ENCODE data around the gene SSH2. TPM values are rescaled to one million over a fixed set of nuclear protein-coding genes. Genes with fewer than 3 reads are reported as not detected.
"Not testable (repeated sequence)": the region's sequence is repeated elsewhere in the genome, so short reads cannot be mapped to it uniquely, and the experiment has no call there.

The SSH2 gene
- polyA plus RNA-seq, 4 donors = 14.9 to 20.9 (median 18.2) TPM

DNA sequence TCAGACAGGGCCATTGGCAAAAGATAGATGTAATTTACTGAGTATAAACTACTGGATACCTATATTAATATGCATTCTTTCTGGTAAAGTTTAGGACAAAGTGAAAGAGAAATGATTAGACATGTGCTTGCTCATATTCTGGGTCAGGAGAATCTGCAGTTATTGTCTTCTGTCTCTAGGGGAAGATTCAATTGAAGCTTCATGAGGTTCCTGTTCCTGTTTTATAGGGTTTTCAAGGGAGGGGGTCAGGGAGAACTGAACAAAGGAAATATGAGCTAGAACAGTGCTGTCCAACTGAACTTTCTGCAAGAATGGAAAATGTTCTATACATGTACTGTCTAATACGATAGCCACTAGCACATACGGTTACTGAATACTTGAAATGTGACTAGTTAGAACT lies 248.0 kb downstream of the SSH2 start:
- no peak for DNase-seq (ENCODE audit: low read depth in 4 of 4, low spot score in 2 of 4)

DNA sequence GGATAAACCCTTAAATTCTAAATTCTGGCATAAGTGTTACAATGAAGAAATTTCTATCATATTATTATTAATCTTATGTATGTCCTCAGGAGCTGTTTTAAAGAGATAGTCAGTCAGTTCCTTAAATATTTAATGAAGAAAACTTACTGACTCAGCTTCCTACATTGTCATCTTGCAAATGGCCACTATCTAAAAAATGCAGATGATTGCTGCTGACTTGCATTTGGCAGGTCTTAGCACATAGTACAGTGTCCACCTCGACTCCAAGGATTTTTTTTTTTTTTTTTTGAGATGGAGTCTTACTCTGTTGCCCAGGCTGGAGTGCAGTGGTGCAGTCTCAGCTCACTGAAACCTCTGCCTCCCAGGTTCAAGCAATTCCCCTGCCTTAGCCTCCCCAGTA lies 252.2 kb downstream of the SSH2 start:
- no peak for DNase-seq (ENCODE audit: low read depth in 4 of 4, low spot score in 2 of 4)

DNA sequence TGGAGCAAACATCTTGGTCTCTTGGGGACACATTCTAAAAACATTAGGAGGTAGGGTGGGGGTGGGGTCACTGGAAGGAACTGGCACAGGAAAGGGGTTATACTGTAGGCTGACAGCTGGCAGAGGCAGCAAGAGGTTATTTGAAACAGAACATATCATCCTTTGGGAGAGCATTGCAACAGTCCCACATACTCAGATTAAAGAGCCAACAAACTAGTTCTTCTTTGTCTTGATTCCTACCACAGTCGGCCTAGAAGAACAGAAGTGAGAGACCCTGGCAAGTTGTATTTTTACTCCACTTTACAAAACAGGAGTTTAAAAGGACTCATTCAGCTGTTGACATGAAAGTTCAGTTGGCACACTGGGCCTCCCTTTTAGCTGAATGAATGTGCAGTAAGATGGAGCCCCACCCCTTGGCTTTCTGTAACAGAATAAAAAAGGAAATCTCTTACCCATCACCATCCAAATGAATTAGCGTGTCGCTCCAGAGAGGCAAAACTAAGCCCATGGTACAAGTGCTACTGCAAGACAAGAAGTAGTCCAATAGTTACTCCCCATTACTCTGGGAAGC lies 252.7 kb downstream of the SSH2 start:
- DNase-seq (ENCODE audit: low read depth in 4 of 4, low spot score in 2 of 4) = no peak

DNA sequence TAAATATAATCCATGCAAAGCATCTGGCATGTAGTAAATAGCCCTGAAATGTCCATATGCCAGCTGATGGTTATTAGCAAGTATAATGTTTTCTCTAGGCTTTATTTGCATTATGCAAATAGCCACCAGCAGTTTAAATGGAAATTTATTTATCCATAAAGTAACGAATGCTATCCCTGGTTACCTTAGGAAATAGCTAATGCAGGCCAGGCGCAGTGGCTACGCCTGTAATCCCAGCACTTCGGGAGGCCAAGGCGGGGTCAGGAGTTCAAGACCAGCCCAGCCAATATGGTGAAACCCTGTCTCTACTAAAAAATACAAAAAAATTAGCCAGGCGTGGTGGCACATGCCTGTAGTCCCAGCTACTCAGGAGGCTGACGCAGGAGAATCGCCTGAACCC lies 254.1 kb downstream of the SSH2 start:
- DNase-seq (ENCODE audit: low read depth in 4 of 4, low spot score in 2 of 4) = not testable (repeated sequence)

DNA sequence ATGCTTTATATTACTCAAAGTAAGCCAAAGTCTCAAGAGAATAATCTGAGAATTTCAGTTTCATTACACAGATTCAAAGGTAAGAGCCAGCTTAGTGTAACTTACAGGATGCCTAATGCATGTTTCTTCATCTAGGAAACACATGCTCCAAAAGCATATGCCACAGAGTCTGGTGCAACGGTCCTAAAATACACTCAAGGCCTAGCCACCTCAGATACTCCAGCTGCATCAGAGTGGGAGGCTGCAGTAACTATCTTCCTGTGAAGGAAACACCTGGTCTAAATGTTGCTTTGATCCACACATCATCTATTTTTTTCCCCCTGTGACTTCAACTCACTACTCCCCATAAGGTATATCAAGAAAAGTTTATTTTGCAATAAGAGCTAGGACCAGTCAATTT lies 255.7 kb downstream of the SSH2 start:
- no peak for DNase-seq (ENCODE audit: low read depth in 4 of 4, low spot score in 2 of 4)

DNA sequence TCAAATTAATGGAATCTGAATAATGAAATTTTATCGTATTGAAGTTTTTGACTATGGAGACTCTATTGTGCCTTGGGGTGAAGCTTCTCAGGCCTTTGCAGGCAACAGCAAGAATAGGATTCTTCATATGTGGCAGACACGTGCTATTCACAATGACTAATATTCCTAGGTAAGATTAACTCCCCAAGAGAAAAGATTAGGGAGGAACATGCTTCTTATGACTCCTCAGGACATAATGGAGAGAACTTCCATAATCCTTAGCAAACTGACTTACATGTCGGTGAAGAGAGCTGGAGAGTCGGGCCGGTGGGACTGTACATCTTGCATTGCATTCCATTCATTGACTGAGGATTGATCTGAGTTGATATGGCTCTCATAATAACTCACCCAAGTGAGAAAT lies 258.4 kb downstream of the SSH2 start:
- DNase-seq (ENCODE audit: low read depth in 4 of 4, low spot score in 2 of 4) = no peak

DNA sequence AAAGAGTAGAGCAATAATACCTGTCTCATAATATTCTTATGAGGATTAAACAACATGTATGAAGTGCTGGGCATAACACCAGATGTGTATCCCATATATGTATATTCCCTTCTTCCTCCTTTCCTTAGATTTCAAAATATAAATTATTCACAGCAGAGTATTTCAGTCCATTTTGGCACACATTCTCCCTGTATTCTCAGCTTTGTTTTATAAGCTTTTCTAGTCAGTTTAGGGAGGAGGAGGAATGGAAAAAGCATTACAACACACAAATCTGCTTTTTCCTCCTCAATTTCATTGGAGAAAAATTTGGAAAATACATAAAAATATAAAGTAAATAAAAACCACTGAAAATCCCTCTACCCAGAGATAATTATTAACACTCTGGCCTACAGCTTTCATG lies 260.8 kb downstream of the SSH2 start:
- DNase-seq (ENCODE audit: low read depth in 4 of 4, low spot score in 2 of 4) = no peak

DNA sequence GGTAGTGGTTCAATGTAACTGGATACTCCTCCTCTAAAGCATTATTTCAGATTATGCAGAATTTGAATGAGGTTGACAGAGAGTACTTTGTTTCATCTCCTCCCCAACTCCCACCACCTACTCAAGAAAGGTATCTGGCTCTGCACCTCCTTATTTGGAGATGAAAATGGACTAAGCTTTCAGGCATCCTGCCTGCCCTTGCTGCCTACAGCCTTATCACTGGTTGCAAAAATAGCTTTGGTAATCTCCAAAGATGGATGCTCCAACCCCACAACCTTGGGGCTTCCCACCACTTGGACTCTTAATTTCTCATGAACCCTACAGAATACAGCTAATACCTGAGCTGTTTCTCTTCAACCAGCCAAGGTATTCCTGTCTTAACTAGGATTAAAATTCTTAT lies 262.1 kb downstream of the SSH2 start:
- DNase-seq (ENCODE audit: low read depth in 4 of 4, low spot score in 2 of 4) = no peak

DNA sequence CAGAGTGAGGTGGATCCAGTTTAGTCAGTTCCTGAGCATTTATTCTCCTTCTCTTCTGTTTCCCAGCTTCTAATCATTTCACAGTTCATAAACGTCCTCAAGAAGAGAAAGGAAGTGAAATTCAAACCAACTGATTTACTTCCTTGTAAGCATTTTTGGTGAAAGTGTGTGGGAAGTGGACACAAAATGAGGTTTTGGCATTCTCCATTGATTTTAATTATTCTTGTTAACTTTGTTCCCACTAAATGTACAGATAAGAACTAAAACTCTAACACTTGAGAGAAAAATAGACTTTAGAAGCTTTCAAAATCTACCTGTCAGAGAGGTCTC lies 264.6 kb downstream of the SSH2 start:
- no peak for DNase-seq (ENCODE audit: low read depth in 4 of 4, low spot score in 2 of 4)

DNA sequence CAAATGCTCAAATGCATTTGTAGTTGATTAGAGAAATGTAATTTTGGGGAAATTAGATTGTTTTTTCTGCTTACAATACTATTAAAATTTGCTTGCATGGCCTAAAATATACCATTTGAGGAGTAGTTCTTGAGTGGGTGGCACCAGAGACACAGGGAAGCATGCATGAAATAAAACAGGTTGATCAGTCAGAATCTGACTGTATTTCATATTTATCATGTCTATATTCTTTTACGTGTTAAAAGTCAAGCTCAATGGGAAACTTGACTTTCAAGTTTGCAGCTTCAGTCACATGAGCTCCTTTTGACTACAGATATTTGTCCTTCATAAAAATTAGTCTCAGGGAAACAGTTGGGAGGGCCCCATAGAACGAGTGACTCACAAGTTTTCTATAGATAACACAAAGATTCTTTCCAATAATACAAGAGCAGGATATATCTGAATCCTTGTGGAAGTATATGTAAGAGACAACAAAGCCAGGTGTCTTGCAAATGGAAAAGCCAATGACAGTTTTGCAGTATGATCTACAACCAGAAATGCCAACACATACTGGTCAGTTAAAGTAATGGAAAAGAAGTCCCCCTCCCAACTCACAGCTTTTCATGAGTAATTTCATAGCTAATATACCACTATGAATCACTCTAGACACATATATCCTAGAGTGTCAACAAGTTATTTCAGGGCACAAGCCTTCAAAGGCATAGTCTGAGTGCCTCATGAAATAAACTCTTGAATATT lies 265.1 kb downstream of the SSH2 start:
- no peak for DNase-seq (ENCODE audit: low read depth in 4 of 4, low spot score in 2 of 4)

DNA sequence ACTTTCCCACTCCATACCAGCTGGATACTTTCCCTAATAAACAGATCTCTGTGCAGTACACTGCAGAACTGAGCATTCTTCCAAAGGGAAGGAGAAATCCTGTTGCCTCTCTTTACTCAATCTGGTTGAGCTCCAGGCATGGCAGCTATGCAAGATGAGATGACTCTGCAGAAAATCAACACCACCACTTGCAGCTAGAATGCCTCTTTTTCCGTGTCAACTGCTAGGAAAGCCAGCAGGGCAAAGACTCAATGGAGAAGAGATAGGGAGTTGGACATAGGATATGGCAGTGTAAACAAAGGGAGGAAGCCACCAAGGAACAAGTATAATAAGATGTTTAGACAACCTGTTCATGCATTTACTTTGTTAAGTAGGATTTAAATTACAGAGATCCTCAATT lies 266.9 kb downstream of the SSH2 start:
- no peak for DNase-seq (ENCODE audit: low read depth in 4 of 4, low spot score in 2 of 4)

DNA sequence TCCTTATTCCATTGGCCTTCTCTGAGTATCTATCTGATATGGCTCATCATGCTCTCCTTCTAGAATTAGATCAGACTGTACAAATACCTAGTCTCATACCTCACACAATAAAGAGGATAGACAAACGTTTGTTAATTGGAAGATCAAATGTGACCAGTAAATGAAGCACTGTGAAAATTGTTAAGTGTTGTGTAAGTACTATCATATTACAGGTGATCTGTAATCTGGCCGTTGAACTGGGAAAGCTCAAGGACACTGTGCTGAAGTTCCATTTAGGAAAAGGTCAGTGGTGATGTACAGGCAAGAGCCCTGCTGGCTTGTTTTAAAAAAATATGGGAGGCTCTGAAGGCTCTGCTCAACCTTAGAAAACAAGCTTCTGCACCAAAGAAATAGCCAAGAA lies 268.8 kb downstream of the SSH2 start:
- DNase-seq (ENCODE audit: low read depth in 4 of 4, low spot score in 2 of 4) = no peak

DNA sequence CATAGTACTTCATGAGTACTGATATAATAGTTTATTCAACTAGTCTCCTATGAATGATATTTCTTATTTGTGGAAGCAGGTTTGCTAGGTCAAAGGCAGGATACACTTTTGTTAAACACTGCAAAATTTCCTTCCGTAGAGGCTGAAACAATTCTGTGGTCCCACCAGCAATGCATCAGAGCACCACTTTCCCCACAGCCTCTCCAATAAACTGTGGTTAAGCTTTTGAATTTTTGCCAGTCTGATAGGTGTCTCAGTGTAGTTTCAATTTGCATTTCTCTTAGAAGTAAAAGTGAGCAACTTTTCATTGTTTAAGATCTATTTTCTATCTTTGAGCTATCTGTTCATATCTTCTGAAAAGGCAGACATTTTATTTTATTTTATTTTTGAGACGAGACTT lies 270.9 kb downstream of the SSH2 start:
- DNase-seq (ENCODE audit: low read depth in 4 of 4, low spot score in 2 of 4) = no peak

DNA sequence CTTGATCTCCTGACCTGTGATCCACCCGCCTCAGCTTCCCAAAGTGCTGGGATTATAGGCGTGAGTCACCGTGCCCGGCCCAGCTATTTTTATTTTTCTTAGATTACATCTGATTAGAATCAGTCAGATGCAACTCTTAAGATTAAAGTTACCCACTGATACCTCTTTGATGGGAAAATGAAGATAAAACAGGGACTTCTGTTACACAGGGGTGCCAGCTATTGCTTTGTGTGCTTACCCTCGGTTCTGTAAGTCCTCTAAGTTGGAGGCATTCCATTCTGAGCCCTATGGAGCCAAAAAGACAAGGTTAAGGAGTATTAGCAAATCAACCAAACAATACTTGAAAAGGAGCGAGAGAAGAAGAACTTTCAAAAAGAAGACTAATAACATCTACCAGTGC lies 274.7 kb downstream of the SSH2 start:
- no peak for DNase-seq (ENCODE audit: low read depth in 4 of 4, low spot score in 2 of 4)

DNA sequence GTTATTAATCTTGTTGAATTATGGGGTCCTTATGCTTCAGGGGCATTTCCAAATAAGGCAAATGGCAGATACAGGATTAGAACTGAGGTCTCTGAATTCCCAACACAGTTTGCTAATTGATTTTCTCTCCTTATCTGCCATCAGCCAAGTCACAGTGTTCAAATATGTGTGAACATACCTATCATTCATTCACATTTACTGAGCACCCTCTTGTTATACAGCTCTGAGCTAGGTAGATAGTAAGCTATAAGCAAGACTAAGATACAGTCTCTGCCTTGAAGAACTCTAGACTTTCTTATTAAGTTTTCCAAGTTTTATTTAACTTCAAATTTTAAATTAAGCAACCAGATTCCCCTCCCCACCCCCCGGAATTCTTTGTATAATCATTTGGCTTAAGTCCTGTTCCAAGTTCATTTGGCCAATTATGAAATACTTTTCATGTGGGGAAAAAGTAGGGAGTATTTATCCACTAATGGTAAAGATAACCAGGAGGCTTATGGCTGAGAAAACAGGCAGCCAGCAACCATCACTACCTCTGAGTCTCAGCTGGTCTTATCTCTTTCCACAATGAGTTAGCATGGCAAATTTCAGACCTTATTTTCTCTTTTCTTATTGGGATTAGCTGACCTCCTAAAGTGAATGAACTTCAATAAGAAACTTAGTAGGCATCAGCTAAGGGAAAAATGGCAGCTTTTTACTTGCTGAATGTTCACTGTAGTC lies 275.9 kb downstream of the SSH2 start:
- no peak for DNase-seq (ENCODE audit: low read depth in 4 of 4, low spot score in 2 of 4)

DNA sequence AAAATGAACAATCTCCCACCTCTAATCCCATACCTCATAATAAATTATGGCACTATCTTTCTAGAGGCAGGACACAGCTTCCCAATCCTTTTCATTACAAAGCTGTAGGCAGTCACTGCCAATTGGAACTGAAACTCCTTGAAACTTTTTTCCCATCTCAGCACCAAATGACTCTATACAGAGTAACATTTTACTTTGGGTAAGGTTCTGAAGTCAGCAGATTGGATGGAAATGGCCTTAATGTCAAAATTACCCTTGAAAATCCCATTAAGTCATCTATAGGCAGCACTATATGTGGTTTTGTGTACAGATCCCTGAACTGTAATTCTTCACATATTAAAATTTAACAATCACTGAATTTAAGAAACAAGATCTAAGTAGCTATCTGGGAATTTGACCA lies 277.1 kb downstream of the SSH2 start:
- no peak for DNase-seq (ENCODE audit: low read depth in 4 of 4, low spot score in 2 of 4)

DNA sequence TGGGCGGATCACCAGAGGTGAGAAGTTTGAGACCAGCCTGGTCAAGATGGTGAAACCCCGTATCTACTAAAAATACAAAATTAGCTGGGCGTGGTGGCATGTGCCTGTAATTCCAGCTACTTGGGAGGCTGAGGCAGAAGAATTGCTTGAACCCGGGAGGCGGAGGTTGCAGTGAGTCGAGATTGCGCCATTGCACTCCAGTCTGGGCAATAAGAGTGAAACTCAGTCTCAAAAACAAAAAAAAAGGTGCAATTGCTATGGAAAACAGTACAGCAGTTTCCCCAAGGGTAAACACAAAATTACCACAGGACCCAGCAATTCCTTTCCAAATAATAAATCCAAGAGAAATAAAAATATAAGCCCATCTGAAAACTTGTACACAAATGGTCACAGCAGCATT lies 278.1 kb downstream of the SSH2 start:
- not testable (repeated sequence) for DNase-seq (ENCODE audit: low read depth in 4 of 4, low spot score in 2 of 4)

DNA sequence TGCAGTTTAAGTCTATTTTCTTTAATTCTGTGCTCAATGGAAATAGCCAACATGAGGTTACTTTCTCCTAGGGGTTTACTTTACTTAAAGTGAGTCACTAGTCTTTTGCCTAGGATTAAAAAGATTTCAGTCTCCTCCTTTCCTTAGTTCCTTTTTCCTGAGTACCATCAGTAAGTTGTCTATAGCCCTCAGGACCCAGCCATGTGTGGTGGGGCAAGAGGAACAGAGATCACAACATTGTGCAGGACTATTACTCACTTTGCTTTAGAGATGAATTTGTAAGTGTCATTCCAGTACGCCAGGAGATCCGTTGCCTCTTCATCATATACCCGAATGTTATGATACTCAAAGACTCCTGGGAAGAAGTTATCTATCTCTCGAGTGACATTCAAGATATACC lies 279.6 kb downstream of the SSH2 start:
- DNase-seq (ENCODE audit: low read depth in 4 of 4, low spot score in 2 of 4) = no peak

DNA sequence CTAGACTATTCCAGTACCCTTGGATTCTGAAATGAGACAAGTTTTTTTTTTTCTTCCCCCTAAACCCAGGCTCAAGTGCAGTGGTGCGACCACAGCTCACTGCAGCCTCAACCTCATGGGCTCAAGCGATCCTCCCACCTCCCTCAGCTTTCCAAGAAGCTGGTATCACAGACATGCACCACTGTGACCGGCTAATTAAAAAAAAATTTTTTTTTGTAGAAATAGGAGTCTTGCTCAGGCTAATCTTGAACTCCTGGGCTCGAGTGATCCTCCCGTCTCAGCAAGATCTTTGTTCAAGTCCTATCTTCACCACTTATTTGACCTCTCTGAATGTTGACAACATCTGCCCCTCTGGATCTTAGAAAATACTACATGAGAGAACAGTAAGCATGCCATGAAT lies 280.7 kb downstream of the SSH2 start:
- DNase-seq (ENCODE audit: low read depth in 4 of 4, low spot score in 2 of 4) = no peak

DNA sequence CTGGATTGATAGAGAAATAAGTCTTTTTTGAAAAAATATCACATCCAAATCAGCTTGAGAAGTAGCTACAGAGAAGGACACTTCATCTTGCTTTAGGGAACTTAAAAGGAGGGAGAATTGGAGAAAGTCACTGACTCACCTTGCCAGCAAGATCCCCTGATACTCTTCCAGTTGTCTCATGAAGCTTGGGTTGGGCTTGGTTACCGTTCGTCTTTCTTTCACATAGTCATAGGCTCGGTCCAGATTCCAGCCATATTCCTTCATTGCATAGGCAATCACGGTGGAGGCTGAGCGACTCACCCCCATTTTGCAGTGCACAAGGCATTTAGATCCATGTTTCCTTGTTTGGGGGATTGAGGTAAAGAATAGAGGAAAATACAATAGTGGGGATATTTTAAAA lies 282.0 kb downstream of the SSH2 start:
- no peak for DNase-seq (ENCODE audit: low read depth in 4 of 4, low spot score in 2 of 4)

DNA sequence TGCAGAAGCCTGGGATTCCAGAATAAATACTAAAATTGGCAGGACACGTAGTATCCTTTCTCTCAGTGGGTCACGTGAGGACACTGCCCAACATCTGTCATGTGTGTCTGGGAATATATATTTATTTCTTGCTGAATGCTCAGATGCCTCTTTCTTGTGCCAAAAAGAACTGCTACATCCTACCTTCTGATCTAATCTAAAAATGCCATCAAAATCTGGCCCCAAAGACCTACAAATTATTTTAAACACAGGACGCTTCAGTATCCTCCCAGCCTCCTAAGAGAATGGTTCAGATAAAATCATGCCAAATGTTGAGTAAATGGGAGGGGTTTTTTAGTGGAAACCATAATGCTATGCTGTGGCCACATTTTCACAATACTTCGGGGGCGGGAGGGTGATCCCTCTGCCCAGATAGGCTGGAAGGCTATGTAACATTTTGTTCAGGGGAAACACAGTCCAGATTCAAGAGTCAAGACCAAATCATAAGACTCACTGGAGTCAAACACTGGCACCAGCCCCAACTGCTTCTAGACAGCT lies 284.4 kb downstream of the SSH2 start:
- no peak for DNase-seq (ENCODE audit: low read depth in 4 of 4, low spot score in 2 of 4)

DNA sequence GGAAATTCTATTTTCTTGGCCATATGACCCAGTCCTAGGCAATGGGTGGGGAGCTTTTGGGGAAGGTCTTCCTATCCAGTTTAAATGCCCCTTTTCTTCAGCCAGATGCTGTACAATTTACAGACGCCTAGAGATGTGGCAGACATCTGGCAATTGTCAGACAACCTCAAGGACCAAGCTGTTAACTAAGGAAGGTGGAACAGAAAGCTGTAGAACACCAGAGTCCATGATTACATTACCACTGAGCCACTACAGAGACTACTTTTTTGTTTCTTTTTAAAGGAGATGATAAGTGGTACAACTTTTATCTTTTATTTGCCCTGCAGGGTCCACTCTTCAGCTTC lies 286.2 kb downstream of the SSH2 start:
- DNase-seq (ENCODE audit: low read depth in 4 of 4, low spot score in 2 of 4) = no peak

Measured in left renal cortex interstitium (tissue), 4 donors.